Stomach smooth muscle (tissue), 2 donors: ENCODE measurements around the gene KIF11.
"Not testable (repeated sequence)": the region's sequence is repeated elsewhere in the genome, so short reads cannot be mapped to it uniquely, and the experiment has no call there.

Experiments
- H3K27ac ChIP-seq: one replicate; pipeline ENCODE4 v1.7.0; 2013; ENCODE audit warnings: mild to moderate bottlenecking, low read length, inconsistent platforms
- H3K27me3 ChIP-seq, 2 donors: one replicate each; pipeline ENCODE4 v1.7.0; 2013; ENCODE audit warnings: low read length in 2 of 2; ENCODE audit not compliant: insufficient read depth in 2 of 2, control insufficient read depth in 1 of 2
- H3K36me3 ChIP-seq, 2 donors: one replicate each; pipeline ENCODE4 v1.7.0; 2013; ENCODE audit warnings: low read length in 2 of 2; ENCODE audit not compliant: control insufficient read depth in 2 of 2, insufficient read depth in 2 of 2
- H3K4me1 ChIP-seq: one replicate; pipeline ENCODE4 v1.7.0; 2013; ENCODE audit warnings: low read length; ENCODE audit not compliant: control insufficient read depth, insufficient read depth
- H3K4me3 ChIP-seq, 2 donors: one replicate each; pipeline ENCODE4 v1.7.0; 2013; ENCODE audit warnings: low read length in 2 of 2
- H3K9ac ChIP-seq, 2 donors: one replicate each; pipeline ENCODE4 v1.7.0; 2013; ENCODE audit warnings: low read length in 2 of 2, mild to moderate bottlenecking in 1 of 2
- H3K9me3 ChIP-seq, 2 donors: one replicate each; pipeline ENCODE4 v1.7.0; 2013; ENCODE audit warnings: low read length in 2 of 2; ENCODE audit not compliant: control insufficient read depth in 2 of 2
- donor health status: healthy.
- donor health status: Pancreatic carcinoma.

Gene KIF11

DNA sequence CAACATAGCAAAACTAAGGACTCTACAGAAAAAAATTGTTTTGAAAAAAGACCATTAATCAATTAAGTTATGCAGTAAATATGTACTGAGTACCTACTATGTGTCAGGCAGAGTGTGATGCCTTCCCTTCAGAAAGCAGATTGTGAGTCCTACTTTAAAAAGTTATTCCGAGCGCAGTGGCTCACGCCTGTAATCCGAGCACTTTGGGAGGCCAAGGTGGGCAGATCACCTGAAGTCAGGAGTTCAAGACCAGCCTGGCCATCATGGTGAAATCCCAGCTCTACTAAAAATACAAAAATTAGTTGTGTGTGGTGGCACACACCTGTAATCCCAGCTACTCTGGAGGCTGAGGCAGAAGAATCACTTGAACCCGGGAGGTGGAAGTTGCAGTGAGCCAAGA lies 23.3 kb upstream of the KIF11 start:
- not testable (repeated sequence) for H3K4me3 ChIP-seq, H3K9ac ChIP-seq, H3K9me3 ChIP-seq, H3K36me3 ChIP-seq, H3K27ac ChIP-seq, H3K27me3 ChIP-seq
- peaks cover 17% of the 10 kb centered on the region for H3K4me1 ChIP-seq

DNA sequence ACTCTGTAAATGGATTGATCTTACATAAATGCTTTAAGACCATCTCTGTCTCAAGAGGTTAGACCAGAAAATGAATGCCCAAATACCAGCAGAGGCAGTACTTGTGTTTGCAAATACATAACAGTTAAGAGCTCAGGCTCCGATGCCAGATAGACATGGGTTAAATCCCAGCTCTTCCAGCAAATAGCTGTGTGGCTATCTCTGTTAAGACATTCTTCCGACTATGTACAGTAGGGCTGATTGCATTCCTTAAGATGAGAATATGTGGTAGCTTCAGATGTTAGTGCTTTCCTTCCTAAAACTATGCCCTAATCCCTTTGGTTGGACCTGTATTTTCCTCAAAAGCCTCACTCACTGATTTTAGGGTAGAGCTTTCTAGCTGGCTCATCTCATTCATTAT lies 21.3 kb upstream of the KIF11 start:
- H3K27me3 ChIP-seq, result no peaks in the 10 kb centered on the region
- H3K36me3 ChIP-seq, result no peaks in the 10 kb centered on the region
- H3K9ac ChIP-seq, result peak overlapping the region; percentile 4 to 14
- H3K9me3 ChIP-seq, result no peaks in the 10 kb centered on the region
- H3K4me1 ChIP-seq, result peaks cover 22% of the 10 kb centered on the region
- H3K27ac ChIP-seq, result no peak overlapping the region
- H3K4me3 ChIP-seq, result no peak overlapping the region

DNA sequence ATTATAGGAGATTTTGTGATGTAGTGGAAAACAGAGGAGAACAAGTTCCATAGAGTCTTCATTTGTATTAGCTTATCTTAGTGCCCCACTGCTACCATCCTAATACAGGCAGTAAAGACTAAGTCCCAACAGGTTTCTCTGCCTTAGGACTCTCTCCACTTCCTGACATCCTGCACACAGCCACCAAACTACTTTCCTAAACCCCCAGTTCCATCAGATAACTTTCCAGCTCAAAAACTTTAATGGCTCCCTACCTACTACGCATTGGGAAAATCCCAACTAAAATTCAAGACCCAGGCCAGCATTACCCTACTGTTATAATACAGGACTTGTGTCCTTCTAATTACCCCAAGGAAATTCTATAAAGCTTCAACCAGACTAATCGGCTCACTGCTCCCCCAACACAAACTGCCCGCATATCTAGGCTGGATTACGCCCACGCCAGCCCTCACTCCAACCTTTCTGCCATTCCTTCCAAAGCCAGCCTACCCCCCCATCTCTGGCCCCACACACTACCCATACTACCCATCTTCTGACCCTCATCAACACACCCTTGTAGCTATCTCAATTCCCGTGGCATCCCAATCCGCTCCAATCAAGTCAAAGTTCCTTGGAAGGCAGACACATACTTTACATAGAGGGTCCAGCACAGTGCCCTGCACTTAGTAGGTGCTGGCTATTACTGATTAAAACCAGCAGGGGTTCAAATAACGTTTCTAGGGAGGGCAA lies 20.4 kb upstream of the KIF11 start:
- H3K4me1 ChIP-seq, result peaks cover 22% of the 10 kb centered on the region
- no peaks in the 10 kb centered on the region for H3K9me3 ChIP-seq
- no peaks in the 10 kb centered on the region for H3K36me3 ChIP-seq
- peak overlapping the region; percentile 81 for H3K27ac ChIP-seq
- H3K27me3 ChIP-seq, result no peaks in the 10 kb centered on the region
- peak overlapping the region; percentile 65 to 84 for H3K9ac ChIP-seq
- peak overlapping the region; percentile 90 to 98 for H3K4me3 ChIP-seq

DNA sequence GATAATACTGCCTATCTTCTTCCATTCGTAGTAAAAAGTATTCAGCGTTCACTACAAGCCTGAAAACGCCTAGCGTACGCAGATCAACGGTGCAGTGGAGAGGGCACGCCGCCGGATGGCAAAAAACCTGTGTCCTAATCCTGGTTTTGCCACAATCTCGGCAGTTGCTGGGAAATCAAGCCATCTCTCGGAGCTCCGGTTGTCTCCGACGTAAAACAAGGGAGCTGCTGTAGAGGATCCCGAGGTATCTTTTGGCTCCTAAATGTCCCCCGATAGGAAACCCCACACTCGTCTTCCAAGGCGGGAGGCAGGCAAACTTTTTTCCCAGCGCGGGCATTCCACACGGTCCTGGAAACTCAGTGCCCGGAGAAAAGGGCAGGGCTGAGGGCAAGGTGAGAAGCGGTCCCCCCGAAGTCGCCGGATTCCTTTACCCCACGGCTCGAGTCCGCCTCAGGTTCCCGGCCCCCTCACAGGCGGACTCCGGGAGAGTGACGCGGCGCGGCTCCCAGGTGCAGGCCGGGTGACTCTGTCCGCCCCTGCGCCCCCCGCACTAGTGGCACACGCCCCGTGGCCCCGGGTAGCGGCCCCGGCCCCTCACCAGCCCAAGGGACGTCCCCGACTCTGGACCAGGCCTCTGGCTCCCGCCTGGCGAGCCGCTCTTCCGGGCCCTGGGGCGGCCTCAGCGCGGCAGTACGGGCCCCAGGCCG lies 19.7 kb upstream of the KIF11 start:
- Histone ChIP-seq H3K27ac (peak overlapping the region; percentile 81), H3K9ac (peak overlapping the region; percentile 65 to 84), H3K4me3 (peak overlapping the region; percentile 90 to 98), H3K27me3 (no peaks in the 10 kb centered on the region), H3K36me3 (no peaks in the 10 kb centered on the region), H3K4me1 (peaks cover 22% of the 10 kb centered on the region), H3K9me3 (no peaks in the 10 kb centered on the region)

DNA sequence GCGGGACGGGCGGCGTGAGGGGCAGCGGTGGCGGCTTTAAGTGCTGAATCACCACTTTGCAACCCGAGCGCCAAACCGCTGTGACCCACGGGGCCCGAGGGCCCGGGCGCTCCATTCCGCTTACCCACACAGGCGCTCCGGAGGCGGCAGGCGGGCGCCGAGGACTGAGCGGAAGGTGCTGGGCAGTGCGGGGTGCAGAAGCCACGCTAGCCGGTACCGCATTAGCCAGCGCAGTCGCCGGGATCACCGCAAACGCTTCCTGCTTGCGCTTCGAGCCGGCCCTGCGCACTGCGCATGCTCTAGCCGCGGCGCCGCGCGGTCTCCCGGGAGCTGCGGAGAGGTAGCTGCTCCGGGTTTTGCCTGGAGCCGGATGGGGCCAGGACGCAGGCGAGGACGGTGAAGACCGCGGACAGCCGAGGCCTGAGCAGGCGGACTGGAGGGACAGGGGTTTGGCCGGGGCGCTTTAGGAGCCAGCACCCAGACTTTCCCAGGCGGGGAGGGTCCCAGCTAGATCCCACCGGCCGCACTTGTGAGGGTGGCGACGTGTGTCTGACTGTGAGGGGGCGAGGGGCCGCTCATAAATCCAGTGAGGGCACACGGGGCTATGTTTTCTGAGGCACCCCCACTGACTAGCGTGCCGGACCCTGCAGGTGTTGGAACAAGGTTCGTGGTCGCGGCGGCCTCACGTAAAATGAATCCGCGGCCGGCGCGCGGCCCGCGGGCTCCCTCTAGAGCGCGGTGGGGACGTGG lies 19.0 kb upstream of the KIF11 start, which contains the start of gene IDE:
IDE (minus strand) TSS at position 296 of the 750 bp plus-strand sequence; CDS start at position 222, 74 bp downstream.
- peak within 1 kb of the TSS; percentile 65 to 84 for H3K9ac ChIP-seq
- no peaks in the 10 kb centered on the region for H3K36me3 ChIP-seq
- H3K27ac ChIP-seq, result peak within 1 kb of the TSS; percentile 81
- no peaks in the 10 kb centered on the region for H3K27me3 ChIP-seq
- peaks cover 22% of the 10 kb centered on the region for H3K4me1 ChIP-seq
- no peaks in the 10 kb centered on the region for H3K9me3 ChIP-seq
- H3K4me3 ChIP-seq, result peak within 1 kb of the TSS; percentile 90 to 98

DNA sequence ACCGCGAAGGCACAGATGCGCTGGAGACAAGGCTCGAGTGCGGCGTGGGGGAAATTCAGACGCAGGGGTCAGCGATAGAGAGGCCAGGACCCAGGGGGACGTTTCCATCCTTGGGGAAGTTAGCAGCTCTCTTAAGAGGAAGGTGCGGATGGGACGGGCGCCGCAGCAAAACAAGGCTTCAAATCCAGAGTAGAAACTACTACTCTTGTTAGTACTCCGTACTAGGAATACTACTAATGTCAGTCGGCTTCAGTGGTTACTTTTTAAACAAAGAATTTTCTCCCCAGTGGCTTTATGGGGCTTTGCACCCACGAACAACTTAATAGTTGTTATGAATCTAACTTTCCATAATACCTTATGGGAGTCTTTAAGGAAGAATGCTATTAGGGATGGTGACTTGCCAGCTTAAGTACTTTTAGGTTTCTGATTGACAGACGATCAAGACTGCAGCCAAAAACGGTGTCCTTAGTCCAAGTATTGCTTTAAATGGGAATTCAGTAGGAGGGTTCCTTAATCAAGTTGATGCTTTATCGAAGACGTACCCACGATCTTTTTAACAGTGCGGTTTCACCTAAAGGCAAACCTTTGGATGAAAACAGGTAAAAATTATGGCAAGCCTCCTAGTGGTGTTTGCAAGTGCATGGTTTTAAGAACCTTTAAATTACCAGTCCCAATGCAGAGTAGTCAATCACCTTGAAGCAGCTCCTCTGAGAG lies 18.2 kb upstream of the KIF11 start:
- Histone ChIP-seq H3K9ac (peak overlapping the region; percentile 65 to 83), H3K9me3 (no peaks in the 10 kb centered on the region), H3K4me1 (peaks cover 22% of the 10 kb centered on the region), H3K36me3 (no peaks in the 10 kb centered on the region), H3K27ac (peak overlapping the region; percentile 81), H3K4me3 (peak overlapping the region; percentile 90 to 98), H3K27me3 (no peaks in the 10 kb centered on the region)

DNA sequence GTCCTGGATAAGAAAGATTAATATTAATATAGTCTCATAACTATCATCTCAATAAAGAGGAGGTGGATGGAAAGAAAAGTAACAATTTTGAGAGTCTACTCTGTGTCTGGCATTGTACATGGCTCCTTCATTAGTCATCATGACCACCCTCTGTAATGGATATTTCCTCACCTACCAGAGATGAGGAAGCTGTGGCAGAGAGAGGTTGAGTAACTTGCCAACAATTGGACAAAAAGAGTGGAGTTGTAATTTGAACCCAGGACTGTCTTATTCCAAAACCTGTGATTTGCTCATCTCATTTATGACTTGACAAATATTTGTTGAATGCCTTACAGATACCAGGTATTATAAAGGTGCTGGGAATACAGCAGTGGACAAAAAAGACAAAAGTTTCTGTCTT lies 17.0 kb upstream of the KIF11 start:
- Histone ChIP-seq H3K27me3 (no peaks in the 10 kb centered on the region), H3K9ac (no peak overlapping the region), H3K9me3 (no peaks in the 10 kb centered on the region), H3K4me3 (no peak overlapping the region), H3K4me1 (peaks cover 20% of the 10 kb centered on the region), H3K36me3 (no peaks in the 10 kb centered on the region), H3K27ac (no peak overlapping the region)

DNA sequence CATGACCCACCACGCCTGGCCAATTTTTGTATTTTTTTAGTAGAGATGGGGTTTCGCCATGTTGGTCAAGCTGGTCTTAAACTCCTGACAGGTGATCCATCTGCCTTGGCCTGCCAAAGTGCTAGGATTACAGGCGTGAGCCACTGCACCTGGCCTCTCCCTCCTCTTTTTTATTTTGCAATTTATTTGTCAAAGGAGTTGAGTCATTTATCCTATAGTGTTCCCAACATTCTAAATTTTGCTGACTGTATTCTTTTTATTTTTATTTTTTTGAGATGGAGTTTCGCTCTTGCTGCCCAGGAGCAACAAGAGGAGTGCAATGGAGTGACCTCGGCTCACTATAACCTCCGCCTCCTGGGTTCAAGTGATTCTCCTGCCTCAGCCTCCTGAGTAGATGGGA lies 10.6 kb upstream of the KIF11 start:
- H3K36me3 ChIP-seq, H3K4me3 ChIP-seq, H3K9me3 ChIP-seq, H3K27ac ChIP-seq, H3K9ac ChIP-seq, H3K4me1 ChIP-seq, H3K27me3 ChIP-seq: not testable (repeated sequence)

DNA sequence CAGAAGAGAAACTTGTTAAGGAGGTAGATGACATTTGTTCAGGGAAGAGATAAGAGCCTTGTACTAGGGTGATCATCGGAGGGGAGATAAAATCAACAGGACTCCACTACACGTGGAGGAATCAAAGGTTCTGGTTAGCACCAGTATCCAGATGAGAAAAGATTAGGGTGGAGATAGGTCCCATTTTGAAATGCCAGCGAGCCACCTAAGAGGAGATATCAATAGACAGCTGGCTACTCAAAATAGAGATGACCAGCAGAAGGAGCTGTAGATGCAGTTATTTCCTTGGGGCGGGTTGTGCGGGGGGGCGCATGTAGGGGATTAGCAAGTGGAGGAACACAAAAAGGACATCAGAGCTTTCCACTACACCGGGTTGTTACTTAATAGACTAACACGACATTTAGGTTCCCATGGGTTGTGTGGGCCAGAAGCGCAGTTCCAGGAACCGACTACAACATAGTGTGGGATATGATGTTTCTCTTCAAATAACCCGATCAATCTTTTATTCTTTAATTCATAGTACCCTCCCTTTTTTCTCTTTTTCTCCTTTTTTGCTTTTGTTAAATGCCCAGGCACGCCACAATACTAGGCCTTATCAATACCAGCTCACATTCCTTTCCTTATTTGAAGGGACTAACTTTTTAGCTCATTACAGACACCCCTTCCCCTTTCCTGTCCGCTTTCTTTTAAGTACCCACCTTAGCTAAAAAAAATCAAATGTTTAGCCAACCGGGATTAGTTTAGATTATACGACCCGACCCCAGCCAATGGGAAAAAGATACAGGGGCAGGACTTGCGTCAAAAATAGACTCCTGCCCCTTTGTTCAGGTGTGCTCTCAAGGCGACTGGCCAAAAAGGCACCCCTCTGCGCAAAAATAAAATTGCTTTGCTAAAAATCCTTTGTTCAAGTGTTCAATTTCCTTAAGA lies 2.0 kb upstream of the KIF11 start:
- peak overlapping the region; percentile 70 to 77 for H3K4me3 ChIP-seq
- H3K9ac ChIP-seq, result peak overlapping the region; percentile 78 to 90
- H3K36me3 ChIP-seq, result no peaks in the 10 kb centered on the region
- peak overlapping the region; percentile 93 for H3K27ac ChIP-seq
- H3K4me1 ChIP-seq, result peaks cover 12% of the 10 kb centered on the region
- H3K27me3 ChIP-seq, result no peaks in the 10 kb centered on the region
- no peaks in the 10 kb centered on the region for H3K9me3 ChIP-seq
